Astrocyte of the spinal cord (primary cell): ENCODE results near the gene BNC2.
"Not testable (repeated sequence)": the region's sequence is repeated elsewhere in the genome, so short reads cannot be mapped to it uniquely, and the experiment has no call there.

Source experiments
- DNase-seq: peaks from one replicate; pipeline ENCODE4 v3.0.0; 2011; ENCODE audit warnings: low read depth, low spot score
- H3K4me3 ChIP-seq: 2 replicates; pipeline ENCODE4 v1.5.1; 2011; ENCODE audit warnings: low read depth, mild to moderate bottlenecking, low read length, moderate library complexity
- CTCF ChIP-seq: IDR thresholded peaks from 2 replicates; pipeline ENCODE4 v1.5.1; 2012; ENCODE audit warnings: low read depth, mild to moderate bottlenecking, low read length, inconsistent platforms
- in situ Hi-C: cut with HindIII; loops from 2 replicates; pipeline ENCODE4 v1.10.0; 2017; ENCODE audit warnings: low sequenced_read_pairs

The BNC2 gene

DNA sequence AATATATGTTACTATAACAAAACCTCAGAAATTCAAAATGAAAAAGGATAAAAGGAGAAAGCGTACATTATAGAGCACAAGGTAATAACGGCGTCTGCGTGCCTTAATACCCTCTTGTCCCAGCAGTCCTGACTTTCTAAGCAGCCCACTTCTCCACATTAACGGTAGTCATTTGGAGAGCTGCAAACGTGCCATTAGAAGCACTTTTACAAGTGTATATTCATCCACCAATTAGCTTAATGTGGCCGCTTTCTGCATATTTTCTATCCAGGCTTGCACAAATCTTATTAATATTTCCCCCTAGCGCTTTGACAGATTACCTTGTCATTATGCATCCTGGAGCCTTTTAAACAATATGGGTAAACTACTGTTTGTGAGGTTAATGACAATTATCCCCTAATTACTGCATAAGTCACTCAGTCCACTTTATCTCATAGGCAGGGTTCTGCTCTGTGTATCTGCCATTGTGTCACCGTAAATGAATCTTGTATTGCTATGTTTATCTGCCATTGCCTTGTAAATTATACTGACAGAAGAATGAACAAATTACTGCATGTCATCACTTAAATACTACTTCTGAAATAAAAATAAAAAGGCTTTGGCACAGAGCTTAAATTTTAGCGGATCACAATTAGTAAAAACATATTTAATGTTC is 421.3 kb downstream of the BNC2 start:
- in situ Hi-C loops: no loop called here
- no peak overlapping the region for H3K4me3 ChIP-seq
- DNase-seq: no peak
- no peak for TF ChIP-seq CTCF

DNA sequence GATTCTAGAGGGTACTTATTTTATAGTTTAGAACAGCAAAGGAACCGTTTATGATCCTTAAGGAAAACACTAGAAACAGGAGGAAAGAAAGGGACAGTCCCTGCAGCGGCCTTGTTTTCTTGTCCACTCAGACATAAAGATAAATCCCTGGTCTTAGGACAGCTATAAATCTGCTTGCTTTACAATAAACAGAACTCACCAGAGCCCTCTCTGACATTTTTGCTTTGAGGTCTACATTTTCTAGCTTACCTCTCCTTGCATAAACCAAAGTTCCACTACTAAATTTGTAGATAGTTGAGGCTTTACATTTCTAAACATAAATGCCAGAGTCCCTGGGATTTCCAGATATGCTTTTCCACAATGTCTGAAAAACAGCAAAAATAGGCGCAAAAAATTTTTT is 422.5 kb downstream of the BNC2 start:
- TF ChIP-seq CTCF: no peak
- DNase-seq: no peak
- in situ Hi-C loops: no loop called here
- no peak overlapping the region for H3K4me3 ChIP-seq

DNA sequence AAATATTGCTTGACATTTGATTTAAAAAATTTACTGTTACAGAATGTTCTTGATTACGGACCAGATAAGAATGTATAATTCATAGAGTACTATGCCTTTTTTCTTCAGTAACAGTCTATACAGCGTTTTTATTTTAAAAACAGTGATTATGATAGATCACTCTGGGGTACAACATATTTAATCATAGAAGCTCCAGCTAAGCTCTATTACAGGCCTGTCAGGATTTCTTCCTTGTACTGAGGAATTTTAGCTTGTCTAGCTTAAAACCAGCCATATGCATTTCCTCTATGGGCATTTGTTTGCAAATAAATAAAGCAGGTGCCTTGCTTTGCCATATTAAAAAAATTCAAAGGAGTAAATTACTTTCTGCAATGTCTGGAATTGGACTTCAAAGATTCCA is 423.8 kb downstream of the BNC2 start:
- no peak for DNase-seq
- in situ Hi-C loops: no loop called here
- no peak overlapping the region for H3K4me3 ChIP-seq
- TF ChIP-seq CTCF: no peak

GRCh38 chr9:16445141-16445920 is 425.1 kb downstream of the BNC2 start:
- no peak overlapping the region for H3K4me3 ChIP-seq
- no peak for DNase-seq
- in situ Hi-C loops: no loop called here
- no peak for TF ChIP-seq CTCF

DNA sequence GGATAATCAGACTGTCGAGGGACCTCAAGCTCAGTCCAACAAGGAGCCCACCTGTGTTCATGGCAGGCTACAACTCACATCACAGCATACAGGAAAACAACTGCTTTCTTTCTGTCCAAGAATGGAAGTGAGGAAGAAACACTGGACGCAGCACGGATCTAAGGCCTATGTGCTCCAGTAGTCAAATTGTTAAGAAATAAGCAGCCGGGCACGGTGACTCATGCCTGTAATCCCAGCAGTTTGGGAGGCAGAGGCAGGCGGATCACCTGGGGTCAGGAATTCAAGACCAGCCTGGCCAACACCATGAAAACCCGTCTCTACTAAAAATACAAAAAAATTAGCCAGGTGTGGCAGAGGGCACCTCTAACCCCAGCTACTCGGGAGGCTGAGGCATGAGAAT is 427.8 kb downstream of the BNC2 start:
- TF ChIP-seq CTCF: no peak
- H3K4me3 ChIP-seq: no peak overlapping the region
- in situ Hi-C loops: no loop called here
- peak; percentile 66 for DNase-seq

DNA sequence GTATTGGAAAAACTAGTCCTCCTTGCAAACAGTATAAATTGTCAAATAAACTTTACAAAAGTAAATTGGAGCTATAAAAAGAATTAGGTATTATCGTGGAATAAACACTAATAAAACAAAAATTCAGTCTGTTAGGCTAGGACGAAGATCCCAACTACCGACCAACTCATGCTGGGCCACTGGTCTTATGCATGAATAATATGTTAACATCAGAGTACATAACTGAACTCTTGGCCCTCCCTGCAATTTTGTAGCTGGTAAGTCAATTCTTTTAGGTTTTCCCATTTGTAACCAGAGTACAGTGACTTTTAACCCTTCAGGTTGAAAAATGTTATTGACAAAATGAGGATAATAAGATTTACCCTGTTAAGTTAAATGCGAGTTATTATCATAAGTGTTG is 428.7 kb downstream of the BNC2 start:
- no peak for DNase-seq
- in situ Hi-C loops: no loop called here
- H3K4me3 ChIP-seq: no peak overlapping the region
- no peak for TF ChIP-seq CTCF

DNA sequence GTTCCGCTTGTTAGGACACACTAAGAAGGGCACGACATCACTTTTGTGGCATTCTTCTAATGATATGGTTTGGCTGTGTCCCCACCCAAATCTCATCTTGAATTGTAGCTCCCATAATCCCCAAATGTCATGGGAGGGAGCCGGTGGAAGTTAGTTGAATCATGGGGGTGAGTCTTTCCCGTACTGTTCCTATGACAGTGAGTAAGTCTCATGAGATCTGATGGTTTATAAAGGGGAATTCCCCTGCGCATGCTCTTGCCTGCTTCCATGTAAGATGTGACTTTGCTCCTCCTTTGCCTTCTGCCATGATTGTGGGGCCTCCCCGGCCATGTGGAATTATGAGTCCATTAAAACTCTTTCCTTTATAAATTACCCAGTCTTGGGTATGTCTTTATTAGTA is 431.6 kb downstream of the BNC2 start:
- DNase-seq, H3K4me3 ChIP-seq, in situ Hi-C loops: not testable (repeated sequence)
